ENCODE measurements around the gene SUSD1. TPM values are rescaled to one million over a fixed set of nuclear protein-coding genes. Genes with fewer than 3 reads are reported as not detected.

SUSD1 gene
- total and polyA plus RNA-seq, 9 of the 15 experiments (the other 6 are each of a cell fraction or from before 2014, with no cell fraction given) = 10.9 to 44.4 (median 36.1) TPM

DNA sequence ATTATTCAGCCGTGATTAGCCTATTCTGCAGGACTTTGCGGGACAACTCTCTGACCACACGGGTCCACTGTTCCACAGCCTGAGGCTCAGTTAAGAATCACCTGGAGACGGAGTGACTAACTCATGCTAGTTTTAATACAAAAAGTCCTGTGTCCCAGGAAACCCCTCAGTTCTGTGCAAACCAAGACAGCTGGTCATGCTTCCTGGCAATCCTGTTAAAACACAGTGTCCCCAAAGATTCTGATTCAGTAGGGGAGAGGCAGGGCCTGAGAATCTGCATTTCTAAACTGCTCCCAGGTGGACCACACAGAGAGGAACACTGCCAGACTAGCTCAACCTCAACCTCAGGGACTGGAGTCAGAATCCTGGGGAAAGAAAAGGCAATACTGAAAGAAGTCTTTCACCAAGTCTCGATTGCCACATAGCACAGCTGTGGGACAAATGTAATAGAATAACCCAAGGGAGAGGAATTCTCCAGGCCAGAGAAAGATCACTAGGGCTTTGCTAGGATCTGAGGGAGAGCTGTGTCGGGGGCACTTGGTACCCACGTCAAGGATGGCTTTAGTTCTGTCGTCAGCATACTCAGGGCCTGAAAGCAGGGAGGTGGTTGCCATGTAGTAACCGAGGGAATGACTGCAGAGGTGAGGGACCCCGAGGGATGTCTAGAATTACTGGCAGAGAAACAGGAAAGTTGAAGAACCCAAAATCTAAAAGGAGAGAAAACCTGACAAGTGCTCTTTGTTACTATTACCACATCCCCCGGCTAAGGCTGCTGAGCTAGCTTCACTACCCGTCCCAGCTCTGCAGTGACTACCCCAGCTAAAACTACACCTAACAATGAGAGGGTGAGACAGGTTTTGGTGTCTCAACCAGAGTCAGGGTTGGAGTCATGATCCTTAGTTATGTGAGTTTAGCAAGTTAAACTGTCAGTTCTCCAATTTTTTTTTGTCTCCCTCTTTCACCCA lies 8.6 kb downstream of the SUSD1 start (continued):
- TF ChIP-seq, protein P1, sequence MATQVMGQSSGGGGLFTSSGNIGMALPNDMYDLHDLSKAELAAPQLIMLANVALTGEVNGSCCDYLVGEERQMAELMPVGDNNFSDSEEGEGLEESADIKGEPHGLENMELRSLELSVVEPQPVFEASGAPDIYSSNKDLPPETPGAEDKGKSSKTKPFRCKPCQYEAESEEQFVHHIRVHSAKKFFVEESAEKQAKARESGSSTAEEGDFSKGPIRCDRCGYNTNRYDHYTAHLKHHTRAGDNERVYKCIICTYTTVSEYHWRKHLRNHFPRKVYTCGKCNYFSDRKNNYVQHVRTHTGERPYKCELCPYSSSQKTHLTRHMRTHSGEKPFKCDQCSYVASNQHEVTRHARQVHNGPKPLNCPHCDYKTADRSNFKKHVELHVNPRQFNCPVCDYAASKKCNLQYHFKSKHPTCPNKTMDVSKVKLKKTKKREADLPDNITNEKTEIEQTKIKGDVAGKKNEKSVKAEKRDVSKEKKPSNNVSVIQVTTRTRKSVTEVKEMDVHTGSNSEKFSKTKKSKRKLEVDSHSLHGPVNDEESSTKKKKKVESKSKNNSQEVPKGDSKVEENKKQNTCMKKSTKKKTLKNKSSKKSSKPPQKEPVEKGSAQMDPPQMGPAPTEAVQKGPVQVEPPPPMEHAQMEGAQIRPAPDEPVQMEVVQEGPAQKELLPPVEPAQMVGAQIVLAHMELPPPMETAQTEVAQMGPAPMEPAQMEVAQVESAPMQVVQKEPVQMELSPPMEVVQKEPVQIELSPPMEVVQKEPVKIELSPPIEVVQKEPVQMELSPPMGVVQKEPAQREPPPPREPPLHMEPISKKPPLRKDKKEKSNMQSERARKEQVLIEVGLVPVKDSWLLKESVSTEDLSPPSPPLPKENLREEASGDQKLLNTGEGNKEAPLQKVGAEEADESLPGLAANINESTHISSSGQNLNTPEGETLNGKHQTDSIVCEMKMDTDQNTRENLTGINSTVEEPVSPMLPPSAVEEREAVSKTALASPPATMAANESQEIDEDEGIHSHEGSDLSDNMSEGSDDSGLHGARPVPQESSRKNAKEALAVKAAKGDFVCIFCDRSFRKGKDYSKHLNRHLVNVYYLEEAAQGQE (IDR thresholded peaks at IDR 0.05; ENCODE audit: borderline replicate concordance) = peak; percentile 62; the same call in 1 of the 2 replicates
- TF ChIP-seq, protein P1 (CRISPR knock-in tag; IDR thresholded peaks at IDR 0.05; ENCODE audit: low read depth) = no peak
- TF ChIP-seq CEBPB (tag; IDR thresholded peaks at IDR 0.05) = peak; percentile 44
- TF ChIP-seq ATF7 (IDR thresholded peaks at IDR 0.05) = 0 out of 2 replicates have a peak, but pooled peaks have one; percentile 14

Measured in K562 (cell line).